ENCODE results near the gene EIF2B4. TPM values are rescaled to one million over a fixed set of nuclear protein-coding genes. Genes with fewer than 3 reads are reported as not detected.

The EIF2B4 gene
- total and polyA plus RNA-seq, 2 of the 8 experiments (the other 6 are each of a cell fraction or from before 2014, with no cell fraction given): 60.0 to 63.2 TPM

- Histone ChIP-seq H4K20me1 (replicated peaks in 1 of 2; ENCODE audit: control insufficient read depth in 1 of 2, insufficient read depth in 2 of 2, low read length in 2 of 2) (peaks cover 1 to 15% of the 10 kb centered on the region in 2 experiments), H3K4me3 (ENCODE audit: extremely low read depth in 1 of 4, insufficient read depth in 2 of 4, low read depth in 3 of 4, low read length in 4 of 4) (no peak overlapping the region), H3K9ac (replicated peaks in 1 of 4; ENCODE audit: extremely low read depth in 1 of 4, low read depth in 3 of 4, low read length in 3 of 4) (no peak overlapping the region)
Measured at GRCh38 chr2:27372937-27373336, 2.8 kb upstream of the EIF2B4 start.

More at GRCh38 chr2:27372937-27373336, 2.8 kb upstream of the EIF2B4 start:
- H3K18ac ChIP-seq (ENCODE audit: extremely low read depth, low read length): no peak overlapping the region
- H2AK5ac ChIP-seq (ENCODE audit: low read depth, low read length): no peak overlapping the region
- H3K36me3 ChIP-seq (ENCODE audit: control insufficient read depth in 2 of 4, insufficient read depth in 4 of 4, low read length in 3 of 4): peaks cover 28 to 53% (median 41%) of the 10 kb centered on the region in 4 experiments
- H2BK12ac ChIP-seq (ENCODE audit: low read depth, low read length): no peak overlapping the region
- CTCF ChIA-PET (ENCODE audit: partially characterized antibody): interaction anchor here (1.4 to 1.5 kb wide), 2 partner anchors 8 to 16 kb away, joined by 3 read pairs; partner anchors contain the start of genes GTF3C2 and ZNF513
- H3K79me2 ChIP-seq (ENCODE audit: control insufficient read depth in 1 of 2, insufficient read depth in 2 of 2, low read length in 2 of 2): peaks cover 2 to 21% of the 10 kb centered on the region in 2 experiments; a peak in 3 of 4 replicates
- H3K4me2 ChIP-seq (ENCODE audit: insufficient read depth in 1 of 2, low read depth in 2 of 2, low read length in 2 of 2): no peak overlapping the region
- H3K4ac ChIP-seq (replicated peaks; ENCODE audit: insufficient read length, low read depth, low read length): no peak overlapping the region
- peaks cover 0 to 4% (median 2%) of the 10 kb centered on the region in 4 experiments; a peak in 4 of 7 replicates for H3K4me1 ChIP-seq (replicated peaks in 1 of 4; ENCODE audit: control insufficient read depth in 3 of 4, insufficient read depth in 4 of 4, low read length in 3 of 4)
- no peak overlapping the region for H2AFZ ChIP-seq (ENCODE audit: low read length)
- WGBS, 2 experiments (ENCODE audit: extremely low coverage in 1 of 2, insufficient coverage in 1 of 2, insufficient read length in 1 of 2, insufficient replicate concordance in 2 of 2, low coverage in 1 of 2, low lambda C conversion rate in 2 of 2, missing lambda C conversion rate in 1 of 2): 90% methylated on average over 6 of the region's 6 CpGs; no CpG with 5 or more reads in 1 of the 2 experiments
- H2BK20ac ChIP-seq (ENCODE audit: low read length): no peak overlapping the region
- no peak overlapping the region for H3K14ac ChIP-seq (ENCODE audit: insufficient read length)
- no peak overlapping the region for H3K23ac ChIP-seq (ENCODE audit: insufficient read length)
- no peaks in the 10 kb centered on the region for H3K27me3 ChIP-seq (replicated peaks in 1 of 4; ENCODE audit: control insufficient read depth in 3 of 4, extremely low read depth in 1 of 4, insufficient read depth in 3 of 4, low read length in 3 of 4)
- H2BK120ac ChIP-seq (replicated peaks; ENCODE audit: low read depth, low read length): no peak overlapping the region
- FAIRE-seq (no peak), DNase-seq (ENCODE audit: low read depth in 1 of 2, low spot score in 2 of 2) (no peak)
- no peak overlapping the region for H4K8ac ChIP-seq (ENCODE audit: extremely low read depth, insufficient read depth, low read length)
- H4K5ac ChIP-seq (ENCODE audit: insufficient read length, low read depth, low read length): no peak overlapping the region
- POLR2A ChIA-PET (ENCODE audit: partially characterized antibody): interaction anchor here (1.6 to 9.5 kb wide), 5 partner anchors 7 to 80 kb away, joined by 3 to 135 read pairs (median 48); partner anchors contain the start of genes EIF2B4, GTF3C2, MPV17 and ZNF513
- no peak overlapping the region for H3K56ac ChIP-seq (replicated peaks; ENCODE audit: insufficient read length, low read depth, low read length)
- no peaks in the 10 kb centered on the region for H3K9me3 ChIP-seq (ENCODE audit: insufficient read depth in 2 of 2, low read depth in 1 of 2, low read length in 1 of 2)
- H4K91ac ChIP-seq (replicated peaks; ENCODE audit: insufficient read length, low read length): no peak overlapping the region
- peaks cover 6% of the 10 kb centered on the region for H3K79me1 ChIP-seq (ENCODE audit: low read depth, low read length)
- no peak overlapping the region for H2BK15ac ChIP-seq (ENCODE audit: low read length)
- peaks cover 8% of the 10 kb centered on the region for H3K23me2 ChIP-seq (ENCODE audit: low read depth, low read length)
- no peak for TF ChIP-seq PHF8 (conservative IDR thresholded peaks at IDR 0.05; ENCODE audit: low read depth, low read length)
- TF ChIP-seq SUZ12 (IDR thresholded peaks at IDR 0.05; ENCODE audit: low read length): no peak
- no peak for TF ChIP-seq USF2 (IDR thresholded peaks at IDR 0.05; ENCODE audit: low read length)
- TF ChIP-seq HDAC6 (IDR thresholded peaks at IDR 0.05; ENCODE audit: low read depth, low read length): no peak
- TF ChIP-seq SIN3A (conservative IDR thresholded peaks at IDR 0.05 in 1 of 2, IDR thresholded peaks at IDR 0.05 in 1 of 2; ENCODE audit: low read depth in 1 of 2, low read length in 2 of 2): no peak
- no peak for TF ChIP-seq NRF1 (IDR thresholded peaks at IDR 0.05; ENCODE audit: low read depth, low read length)
- TF ChIP-seq RNF2 (IDR thresholded peaks at IDR 0.05; ENCODE audit: borderline replicate concordance, low read depth, low read length, missing control alignments, poor library complexity, severe bottlenecking): no peak
- TF ChIP-seq SIX5 (IDR thresholded peaks at IDR 0.05; ENCODE audit: low read depth, low read length): no peak
- no peak for TF ChIP-seq ASH2L (IDR thresholded peaks at IDR 0.05; ENCODE audit: low read length)
- no peak for TF ChIP-seq BCL11A (IDR thresholded peaks at IDR 0.05; ENCODE audit: low read depth in 2 of 2, low read length in 2 of 2)
- no peak overlapping the region for H3K27ac ChIP-seq (ENCODE audit: low read depth, low read length)
- H2BK5ac ChIP-seq (ENCODE audit: low read depth, low read length): no peak overlapping the region
